Peyer's patch (tissue), 4 donors: Measurements from ENCODE around the gene SH3RF3. TPM values are rescaled to one million over a fixed set of nuclear protein-coding genes. Genes with fewer than 3 reads are reported as not detected.

Experiments
- DNase-seq, 3 donors: peaks; one replicate each; pipeline ENCODE4 v3.0.0-alpha.2; 2017 to 2019
- H3K27ac ChIP-seq, 4 donors: fragments of 200-600 bp; sonication (generic); one replicate each; pipeline ENCODE4 v1.5.1; 2016 to 2019
- H3K27me3 ChIP-seq, 2 donors: fragments of 200-600 bp; sonication (generic); one replicate each; pipeline ENCODE4 v1.5.1; 2019
- H3K36me3 ChIP-seq, 3 donors: fragments of 200-600 bp; sonication (generic); one replicate each; pipeline ENCODE4 v1.5.1; 2016 to 2019
- H3K4me1 ChIP-seq, 4 donors: fragments of 200-600 bp; sonication (generic); one replicate each; pipeline ENCODE4 v1.5.1; 2016 to 2019
- H3K4me3 ChIP-seq, 4 donors: fragments of 200-600 bp; sonication (generic); 1 replicate in 3 of 4; 2 replicates in 1 of 4; pipeline ENCODE4 v1.5.1; 2016 to 2019; ENCODE audit warnings: mild to moderate bottlenecking in 1 of 4
- H3K9me3 ChIP-seq, 4 donors: fragments of 200-600 bp; sonication (generic); one replicate each; pipeline ENCODE4 v1.5.1; 2016 to 2019; ENCODE audit warnings: mild to moderate bottlenecking in 1 of 4
- POLR2A ChIP-seq, 2 donors: fragments of 450-650 bp; IDR thresholded peaks; one replicate each; pipeline ENCODE4 v1.5.1; 2017; ENCODE audit warnings: antibody characterized with exemption in 2 of 2, mild to moderate bottlenecking in 2 of 2, moderate library complexity in 2 of 2
- total RNA-seq, 4 donors: library from RNA; depleted of rRNA; stranded (reverse); fragments of >200 nt; gene quantifications; one replicate each; pipeline ENCODE4 v1.1.0, GENCODE V29; 2016
- TF ChIP-seq, protein P1 (sequence below), 6 experiments: fragments of 450-650 bp in 4 of 6; fragments of 200-600 bp in 2 of 6; sonication (generic) in 1 of 6; IDR thresholded peaks; one replicate each; pipeline ENCODE4 v1.5.1; 2017 to 2019; ENCODE audit warnings: antibody characterized with exemption in 6 of 6, mild to moderate bottlenecking in 3 of 6, moderate library complexity in 1 of 6

SH3RF3 gene
- total RNA-seq, 4 donors from 2014 or later = 1.1 to 5.0 (median 3.3) TPM

GRCh38 chr2:109268916-109269315, 139.9 kb downstream of the SH3RF3 start:
- H3K9me3 ChIP-seq = no peaks in the 10 kb centered on the region
- TF ChIP-seq, protein P1, sequence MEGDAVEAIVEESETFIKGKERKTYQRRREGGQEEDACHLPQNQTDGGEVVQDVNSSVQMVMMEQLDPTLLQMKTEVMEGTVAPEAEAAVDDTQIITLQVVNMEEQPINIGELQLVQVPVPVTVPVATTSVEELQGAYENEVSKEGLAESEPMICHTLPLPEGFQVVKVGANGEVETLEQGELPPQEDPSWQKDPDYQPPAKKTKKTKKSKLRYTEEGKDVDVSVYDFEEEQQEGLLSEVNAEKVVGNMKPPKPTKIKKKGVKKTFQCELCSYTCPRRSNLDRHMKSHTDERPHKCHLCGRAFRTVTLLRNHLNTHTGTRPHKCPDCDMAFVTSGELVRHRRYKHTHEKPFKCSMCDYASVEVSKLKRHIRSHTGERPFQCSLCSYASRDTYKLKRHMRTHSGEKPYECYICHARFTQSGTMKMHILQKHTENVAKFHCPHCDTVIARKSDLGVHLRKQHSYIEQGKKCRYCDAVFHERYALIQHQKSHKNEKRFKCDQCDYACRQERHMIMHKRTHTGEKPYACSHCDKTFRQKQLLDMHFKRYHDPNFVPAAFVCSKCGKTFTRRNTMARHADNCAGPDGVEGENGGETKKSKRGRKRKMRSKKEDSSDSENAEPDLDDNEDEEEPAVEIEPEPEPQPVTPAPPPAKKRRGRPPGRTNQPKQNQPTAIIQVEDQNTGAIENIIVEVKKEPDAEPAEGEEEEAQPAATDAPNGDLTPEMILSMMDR (IDR thresholded peaks at IDR 0.05) = no peak
- TF ChIP-seq POLR2A (IDR thresholded peaks at IDR 0.05) = no peak
- peak in 1 of 3 donors; percentile 14 for DNase-seq
- peaks cover 0 to 17% (median 0%) of the 10 kb centered on the region in 4 donors for H3K4me1 ChIP-seq
- no peak overlapping the region for H3K4me3 ChIP-seq
- H3K36me3 ChIP-seq = no peaks in the 10 kb centered on the region
- no peak overlapping the region for H3K27ac ChIP-seq
- H3K27me3 ChIP-seq = no peaks in the 10 kb centered on the region

DNA sequence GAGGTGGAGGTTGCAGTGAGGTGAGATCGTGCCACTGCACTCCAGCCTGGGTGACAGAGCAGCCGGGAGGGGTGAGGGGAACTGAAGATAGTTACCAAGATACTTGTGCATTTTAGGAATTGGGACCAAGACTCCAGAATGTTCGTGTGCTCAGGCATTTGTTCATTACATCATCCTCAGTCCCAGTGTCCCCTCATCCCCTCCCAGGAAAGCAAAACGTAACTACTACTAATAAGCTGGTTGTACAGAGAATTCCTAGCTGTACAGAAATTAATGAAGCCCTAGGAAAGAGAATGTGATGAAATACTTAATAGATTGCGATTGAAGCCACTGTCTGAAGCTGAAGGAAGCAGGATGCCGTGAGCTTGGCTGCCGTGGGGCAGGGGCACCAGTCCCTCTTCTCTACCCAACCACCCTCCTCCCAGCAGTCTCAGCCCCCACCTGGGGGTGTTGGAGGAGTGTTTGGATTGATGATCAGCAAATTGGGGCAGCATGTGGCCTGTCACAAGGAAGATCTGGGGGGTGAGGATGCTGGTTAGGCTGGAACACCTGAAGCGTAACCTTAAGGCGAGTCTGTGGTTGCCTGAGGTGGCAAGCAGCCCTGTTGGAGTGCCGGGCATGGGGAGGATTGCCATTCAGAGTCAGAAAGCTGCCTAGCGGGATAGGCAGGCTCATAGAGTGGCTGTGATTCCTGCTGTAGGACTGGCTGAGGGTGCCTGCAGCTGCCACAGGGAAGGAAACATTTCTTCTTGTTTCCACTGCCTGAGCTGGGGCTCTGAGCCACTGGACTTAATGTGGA, 140.9 kb downstream of the SH3RF3 start:
- Histone ChIP-seq H3K4me3 (no peak overlapping the region), H3K9me3 (no peaks in the 10 kb centered on the region), H3K27ac (no peak overlapping the region), H3K36me3 (no peaks in the 10 kb centered on the region), H3K27me3 (no peaks in the 10 kb centered on the region), H3K4me1 (peaks cover 0 to 17% (median 0%) of the 10 kb centered on the region in 4 donors)
- TF ChIP-seq, protein P1 (IDR thresholded peaks at IDR 0.05) = no peak
- TF ChIP-seq POLR2A (IDR thresholded peaks at IDR 0.05) = no peak
- peak in 1 of 3 donors; percentile 32 for DNase-seq

- H3K4me3 ChIP-seq = no peak overlapping the region
- H3K9me3 ChIP-seq = no peaks in the 10 kb centered on the region
- TF ChIP-seq, protein P1 (IDR thresholded peaks at IDR 0.05) = no peak
- no peak for TF ChIP-seq POLR2A (IDR thresholded peaks at IDR 0.05)
- H3K27ac ChIP-seq = no peak overlapping the region
- peaks cover 0 to 17% (median 0%) of the 10 kb centered on the region in 4 donors for H3K4me1 ChIP-seq
- no peaks in the 10 kb centered on the region for H3K27me3 ChIP-seq
- H3K36me3 ChIP-seq = no peaks in the 10 kb centered on the region
- peak in 2 of 3 donors; percentile 36 to 61 for DNase-seq
Measured at GRCh38 chr2:109270505-109271312, 141.7 kb downstream of the SH3RF3 start.

GRCh38 chr2:109271920-109272319, 142.9 kb downstream of the SH3RF3 start:
- no peaks in the 10 kb centered on the region for H3K27me3 ChIP-seq
- H3K4me3 ChIP-seq = no peak overlapping the region
- peaks cover 0 to 16% (median 0%) of the 10 kb centered on the region in 4 donors for H3K4me1 ChIP-seq
- TF ChIP-seq, protein P1 (IDR thresholded peaks at IDR 0.05) = no peak
- no peak for TF ChIP-seq POLR2A (IDR thresholded peaks at IDR 0.05)
- H3K9me3 ChIP-seq = no peaks in the 10 kb centered on the region
- no peak for DNase-seq
- no peaks in the 10 kb centered on the region for H3K36me3 ChIP-seq
- H3K27ac ChIP-seq = no peak overlapping the region

DNA sequence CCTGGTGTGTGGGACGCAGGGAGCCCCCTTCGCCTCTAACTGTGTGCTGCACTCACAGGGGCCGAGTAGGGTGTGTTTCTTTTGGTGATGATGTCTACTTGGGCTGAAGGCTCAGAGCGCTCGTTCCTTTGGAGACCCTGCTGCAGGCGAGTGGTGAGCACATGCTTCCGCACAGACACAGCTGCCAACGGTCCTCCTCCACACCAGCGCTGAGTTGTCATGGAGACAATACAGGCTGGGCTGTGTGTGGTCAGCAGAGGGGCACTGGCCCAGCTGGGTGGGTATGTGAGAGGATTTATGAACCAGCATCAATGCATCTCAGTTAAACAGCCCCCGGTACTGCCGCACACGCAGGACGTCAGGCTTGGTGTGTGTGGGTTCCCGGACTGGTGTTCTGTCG, 143.5 kb downstream of the SH3RF3 start:
- Histone ChIP-seq H3K27ac (no peak overlapping the region), H3K27me3 (no peaks in the 10 kb centered on the region), H3K4me3 (no peak overlapping the region), H3K4me1 (peaks cover 0 to 11% (median 0%) of the 10 kb centered on the region in 4 donors), H3K36me3 (no peaks in the 10 kb centered on the region), H3K9me3 (no peaks in the 10 kb centered on the region)
- TF ChIP-seq, protein P1 (IDR thresholded peaks at IDR 0.05) = no peak
- no peak for TF ChIP-seq POLR2A (IDR thresholded peaks at IDR 0.05)
- DNase-seq = no peak
